Osteoblast (primary cell): ENCODE measurements around the gene KCNIP3. TPM values are rescaled to one million over a fixed set of nuclear protein-coding genes. Genes with fewer than 3 reads are reported as not detected.
A peak's percentile ranks its signal among the peaks of the same experiment; 100 is the strongest.

Experiments used
- DNase-seq: peaks from one replicate; pipeline ENCODE4 v3.0.0; 2011; ENCODE audit warnings: low spot score, mixed read lengths; ENCODE audit not compliant: insufficient read length; ENCODE audit errors: missing footprints
- H2AFZ ChIP-seq: 2 replicates; pipeline ENCODE4 v1.6.0; 2011; ENCODE audit warnings: mild to moderate bottlenecking, low read length
- H3K27ac ChIP-seq: 2 replicates; pipeline ENCODE4 v1.5.1; 2011; ENCODE audit warnings: mild to moderate bottlenecking, low read depth, low read length, moderate library complexity
- H3K27me3 ChIP-seq: 2 replicates; pipeline ENCODE4 v1.6.0; 2012; ENCODE audit warnings: mild to moderate bottlenecking, control low read depth, inconsistent platforms, low read length, moderate library complexity; ENCODE audit not compliant: insufficient read depth
- H3K36me3 ChIP-seq: 2 replicates; pipeline ENCODE4 v1.5.1; 2011; ENCODE audit warnings: mild to moderate bottlenecking, low read length, control low read depth, moderate library complexity; ENCODE audit not compliant: insufficient read depth
- H3K4me1 ChIP-seq: 2 replicates; pipeline ENCODE4 v1.5.1; 2011; ENCODE audit warnings: mild to moderate bottlenecking, low read length, control low read depth, moderate library complexity; ENCODE audit not compliant: insufficient read depth
- H3K4me2 ChIP-seq: 2 replicates; pipeline ENCODE4 v1.6.0; 2011; ENCODE audit warnings: mild to moderate bottlenecking, low read length; ENCODE audit not compliant: insufficient read depth
- H3K4me3 ChIP-seq: fragments of 200-600 bp; sonication (generic); 3 replicates; pipeline ENCODE4 v1.5.1; 2012; ENCODE audit warnings: mild to moderate bottlenecking, low read length, inconsistent platforms; ENCODE audit not compliant: insufficient read depth
- H3K79me2 ChIP-seq: 2 replicates; pipeline ENCODE4 v1.6.0; 2012; ENCODE audit warnings: mild to moderate bottlenecking, low read length, control low read depth, inconsistent platforms; ENCODE audit not compliant: insufficient read depth
- H3K9me3 ChIP-seq: 2 replicates; pipeline ENCODE4 v1.5.1; 2011; ENCODE audit warnings: low read depth, low read length, control low read depth
- H4K20me1 ChIP-seq: 2 replicates; pipeline ENCODE4 v1.6.0; 2012; ENCODE audit warnings: mild to moderate bottlenecking, low read length, control low read depth; ENCODE audit not compliant: insufficient read depth
- CTCF ChIP-seq: IDR thresholded peaks from 2 replicates; pipeline ENCODE4 v1.5.1; 2011; ENCODE audit warnings: mild to moderate bottlenecking, low read depth, low read length, moderate library complexity; ENCODE audit errors: extremely low read depth
- total RNA-seq: library from RNA; depleted of rRNA; stranded (reverse); fragments of >200 nt; gene quantifications from 2 replicates; pipeline ENCODE4 v1.2.3, GENCODE V29; 2012

The KCNIP3 gene
- total RNA-seq, 1 donor: under 0.01 TPM

GRCh38 chr2:95305380-95306061, 8.4 kb downstream of the KCNIP3 start:
- Histone ChIP-seq H3K4me3 (no peak overlapping the region), H3K79me2 (no peaks in the 10 kb centered on the region), H3K4me2 (peak overlapping the region; percentile 1), H2AFZ (no peak overlapping the region), H3K4me1 (peaks cover 5% of the 10 kb centered on the region), H3K9me3 (no peaks in the 10 kb centered on the region), H3K27ac (no peak overlapping the region), H3K27me3 (peaks cover 34% of the 10 kb centered on the region), H4K20me1 (no peaks in the 10 kb centered on the region), H3K36me3 (no peaks in the 10 kb centered on the region)
- no peak for DNase-seq
- no peak for TF ChIP-seq CTCF

DNA sequence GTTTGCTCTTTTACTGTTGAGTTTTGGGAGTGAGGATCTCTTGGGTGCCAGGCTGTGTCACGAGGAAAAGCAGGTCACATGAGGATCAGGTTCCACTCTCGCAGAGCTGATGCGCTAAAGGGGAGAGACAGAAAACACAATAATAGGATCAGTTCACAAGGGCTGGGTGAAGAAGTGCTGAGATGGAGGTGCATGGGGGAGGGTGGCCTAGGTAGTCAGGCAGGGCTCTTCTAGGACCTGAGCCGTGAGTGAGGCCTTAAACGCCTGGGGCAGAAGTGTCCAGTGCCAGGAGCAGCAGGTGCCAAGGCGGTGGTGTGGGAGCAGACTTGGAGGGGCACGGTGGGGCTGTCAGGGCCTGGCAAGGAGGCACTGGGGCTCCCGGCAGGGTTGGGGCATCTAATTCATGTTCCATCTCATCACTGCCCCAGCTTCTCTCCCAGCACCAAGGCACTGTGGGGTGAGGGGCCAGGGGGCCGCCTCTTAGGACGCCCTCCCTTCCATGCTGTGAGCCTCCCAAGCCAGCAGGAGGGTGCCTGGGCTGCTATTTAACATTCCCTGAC, 9.3 kb downstream of the KCNIP3 start:
- Histone ChIP-seq H2AFZ (no peak overlapping the region), H3K27me3 (peaks cover 42% of the 10 kb centered on the region), H3K4me2 (no peak overlapping the region), H3K4me3 (no peak overlapping the region), H3K4me1 (peaks cover 5% of the 10 kb centered on the region), H4K20me1 (no peaks in the 10 kb centered on the region), H3K27ac (no peak overlapping the region), H3K36me3 (no peaks in the 10 kb centered on the region), H3K79me2 (no peaks in the 10 kb centered on the region), H3K9me3 (no peaks in the 10 kb centered on the region)
- no peak for TF ChIP-seq CTCF
- DNase-seq: no peak

GRCh38 chr2:95307036-95307435, 9.9 kb downstream of the KCNIP3 start:
- TF ChIP-seq CTCF: no peak
- Histone ChIP-seq H3K4me2 (no peak overlapping the region), H2AFZ (no peak overlapping the region), H3K9me3 (no peaks in the 10 kb centered on the region), H3K27me3 (peaks cover 47% of the 10 kb centered on the region), H3K27ac (no peak overlapping the region), H4K20me1 (no peaks in the 10 kb centered on the region), H3K79me2 (no peaks in the 10 kb centered on the region), H3K36me3 (no peaks in the 10 kb centered on the region), H3K4me3 (no peak overlapping the region), H3K4me1 (peaks cover 5% of the 10 kb centered on the region)
- no peak for DNase-seq

DNA sequence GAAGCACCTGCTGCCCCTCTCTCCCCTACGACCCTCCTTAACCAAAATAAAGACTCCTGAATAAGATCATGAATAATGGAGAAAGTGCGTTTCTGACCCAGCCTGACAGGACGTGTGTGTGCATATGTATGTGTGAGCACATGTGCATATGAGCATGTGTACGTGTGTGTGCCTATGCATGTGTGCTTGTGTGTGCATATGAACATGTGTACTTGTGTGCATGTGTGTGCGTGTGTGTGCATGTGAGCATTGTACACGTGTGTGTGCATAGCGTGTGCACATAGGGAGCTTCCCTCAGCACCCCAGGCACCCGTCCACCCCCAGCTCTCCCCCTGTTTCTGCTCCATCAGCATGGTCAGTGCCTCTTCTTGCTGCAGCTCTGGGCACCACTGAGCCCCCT, 10.7 kb downstream of the KCNIP3 start:
- no peak overlapping the region for H3K27ac ChIP-seq
- H3K4me2 ChIP-seq: no peak overlapping the region
- H3K27me3 ChIP-seq: peaks cover 41% of the 10 kb centered on the region
- no peak overlapping the region for H2AFZ ChIP-seq
- no peaks in the 10 kb centered on the region for H3K9me3 ChIP-seq
- no peak for TF ChIP-seq CTCF
- no peaks in the 10 kb centered on the region for H3K36me3 ChIP-seq
- H3K4me1 ChIP-seq: peaks cover 5% of the 10 kb centered on the region
- H4K20me1 ChIP-seq: no peaks in the 10 kb centered on the region
- no peaks in the 10 kb centered on the region for H3K79me2 ChIP-seq
- H3K4me3 ChIP-seq: no peak overlapping the region
- no peak for DNase-seq
